Measurements from ENCODE around the gene GNAI2.
A peak's percentile ranks its signal among the peaks of the same experiment; 100 is the strongest.
"Not testable (repeated sequence)": the region's sequence is repeated elsewhere in the genome, so short reads cannot be mapped to it uniquely, and the experiment has no call there.

Gene GNAI2

GRCh38 chr3:50242381-50242770, 6.4 kb downstream of the GNAI2 start:
- H3K4me1 ChIP-seq (ENCODE audit: control insufficient read depth, insufficient read depth, low read length) = peaks cover 49% of the 10 kb centered on the region
- H3K36me3 ChIP-seq (ENCODE audit: control insufficient read depth, insufficient read depth, low read length) = peaks cover 16% of the 10 kb centered on the region
- no peak overlapping the region for H3K4me3 ChIP-seq (ENCODE audit: low read depth, low read length)
- H3K27me3 ChIP-seq (ENCODE audit: control insufficient read depth, insufficient read depth, low read length) = no peaks in the 10 kb centered on the region
- H3K9ac ChIP-seq (ENCODE audit: low read depth, low read length) = no peak overlapping the region
- no peaks in the 10 kb centered on the region for H3K9me3 ChIP-seq (ENCODE audit: control insufficient read depth, insufficient read depth, low read length)

GRCh38 chr3:50242851-50243542, 7.0 kb downstream of the GNAI2 start:
- Histone ChIP-seq H3K36me3 (ENCODE audit: control insufficient read depth, insufficient read depth, low read length) (peaks cover 16% of the 10 kb centered on the region), H3K4me3 (ENCODE audit: low read depth, low read length) (no peak overlapping the region), H3K27me3 (ENCODE audit: control insufficient read depth, insufficient read depth, low read length) (no peaks in the 10 kb centered on the region), H3K4me1 (ENCODE audit: control insufficient read depth, insufficient read depth, low read length) (peaks cover 49% of the 10 kb centered on the region), H3K9me3 (ENCODE audit: control insufficient read depth, insufficient read depth, low read length) (no peaks in the 10 kb centered on the region), H3K9ac (ENCODE audit: low read depth, low read length) (peak overlapping the region; percentile 60)

GRCh38 chr3:50243543-50243895, 7.5 kb downstream of the GNAI2 start:
- Histone ChIP-seq H3K4me1 (ENCODE audit: control insufficient read depth, insufficient read depth, low read length) (peaks cover 49% of the 10 kb centered on the region), H3K4me3 (ENCODE audit: low read depth, low read length) (no peak overlapping the region), H3K9ac (ENCODE audit: low read depth, low read length) (peak overlapping the region; percentile 60), H3K27me3 (ENCODE audit: control insufficient read depth, insufficient read depth, low read length) (no peaks in the 10 kb centered on the region), H3K36me3 (ENCODE audit: control insufficient read depth, insufficient read depth, low read length) (peaks cover 16% of the 10 kb centered on the region), H3K9me3 (ENCODE audit: control insufficient read depth, insufficient read depth, low read length) (no peaks in the 10 kb centered on the region)

GRCh38 chr3:50244813-50245212, 8.8 kb downstream of the GNAI2 start:
- Histone ChIP-seq H3K4me1 (ENCODE audit: control insufficient read depth, insufficient read depth, low read length) (peaks cover 45% of the 10 kb centered on the region), H3K36me3 (ENCODE audit: control insufficient read depth, insufficient read depth, low read length) (peaks cover 21% of the 10 kb centered on the region)
- not testable (repeated sequence) for H3K27me3 ChIP-seq (ENCODE audit: control insufficient read depth, insufficient read depth, low read length); H3K9me3 ChIP-seq (ENCODE audit: control insufficient read depth, insufficient read depth, low read length); H3K9ac ChIP-seq (ENCODE audit: low read depth, low read length); H3K4me3 ChIP-seq (ENCODE audit: low read depth, low read length)

- Histone ChIP-seq H3K4me3 (ENCODE audit: low read depth, low read length) (peak overlapping the region; percentile 35), H3K9me3 (ENCODE audit: control insufficient read depth, insufficient read depth, low read length) (no peaks in the 10 kb centered on the region), H3K27me3 (ENCODE audit: control insufficient read depth, insufficient read depth, low read length) (no peaks in the 10 kb centered on the region), H3K4me1 (ENCODE audit: control insufficient read depth, insufficient read depth, low read length) (peaks cover 41% of the 10 kb centered on the region), H3K36me3 (ENCODE audit: control insufficient read depth, insufficient read depth, low read length) (peaks cover 18% of the 10 kb centered on the region), H3K9ac (ENCODE audit: low read depth, low read length) (peak overlapping the region; percentile 47)
Observed at GRCh38 chr3:50245251-50245745, 9.3 kb downstream of the GNAI2 start.

- Histone ChIP-seq H3K9me3 (ENCODE audit: control insufficient read depth, insufficient read depth, low read length) (no peaks in the 10 kb centered on the region), H3K4me3 (ENCODE audit: low read depth, low read length) (peak overlapping the region; percentile 35), H3K9ac (ENCODE audit: low read depth, low read length) (peak overlapping the region; percentile 47), H3K27me3 (ENCODE audit: control insufficient read depth, insufficient read depth, low read length) (no peaks in the 10 kb centered on the region), H3K4me1 (ENCODE audit: control insufficient read depth, insufficient read depth, low read length) (peaks cover 37% of the 10 kb centered on the region), H3K36me3 (ENCODE audit: control insufficient read depth, insufficient read depth, low read length) (peaks cover 16% of the 10 kb centered on the region)
Observed at GRCh38 chr3:50245831-50246516, 10.0 kb downstream of the GNAI2 start.

GRCh38 chr3:50246517-50246954, 10.5 kb downstream of the GNAI2 start:
- H3K4me3 ChIP-seq (ENCODE audit: low read depth, low read length) = no peak overlapping the region

GRCh38 chr3:50248387-50248786, 12.4 kb downstream of the GNAI2 start:
- H3K9ac ChIP-seq (ENCODE audit: low read depth, low read length) = no peak overlapping the region
- H3K4me3 ChIP-seq (ENCODE audit: low read depth, low read length) = no peak overlapping the region
- peaks cover 16% of the 10 kb centered on the region for H3K4me1 ChIP-seq (ENCODE audit: control insufficient read depth, insufficient read depth, low read length)
- H3K27me3 ChIP-seq (ENCODE audit: control insufficient read depth, insufficient read depth, low read length) = no peaks in the 10 kb centered on the region
- H3K36me3 ChIP-seq (ENCODE audit: control insufficient read depth, insufficient read depth, low read length) = peaks cover 20% of the 10 kb centered on the region
- H3K9me3 ChIP-seq (ENCODE audit: control insufficient read depth, insufficient read depth, low read length) = no peaks in the 10 kb centered on the region

More at GRCh38 chr3:50246517-50246954, 10.5 kb downstream of the GNAI2 start:
- Histone ChIP-seq H3K27me3 (ENCODE audit: control insufficient read depth, insufficient read depth, low read length) (no peaks in the 10 kb centered on the region), H3K9ac (ENCODE audit: low read depth, low read length) (peak overlapping the region; percentile 30), H3K9me3 (ENCODE audit: control insufficient read depth, insufficient read depth, low read length) (no peaks in the 10 kb centered on the region), H3K4me1 (ENCODE audit: control insufficient read depth, insufficient read depth, low read length) (peaks cover 34% of the 10 kb centered on the region), H3K36me3 (ENCODE audit: control insufficient read depth, insufficient read depth, low read length) (peaks cover 16% of the 10 kb centered on the region)

GRCh38 chr3:50249457-50249856, 13.5 kb downstream of the GNAI2 start:
- Histone ChIP-seq H3K4me1 (ENCODE audit: control insufficient read depth, insufficient read depth, low read length) (peaks cover 13% of the 10 kb centered on the region), H3K9ac (ENCODE audit: low read depth, low read length) (no peak overlapping the region), H3K9me3 (ENCODE audit: control insufficient read depth, insufficient read depth, low read length) (no peaks in the 10 kb centered on the region), H3K36me3 (ENCODE audit: control insufficient read depth, insufficient read depth, low read length) (peaks cover 23% of the 10 kb centered on the region), H3K4me3 (ENCODE audit: low read depth, low read length) (no peak overlapping the region), H3K27me3 (ENCODE audit: control insufficient read depth, insufficient read depth, low read length) (no peaks in the 10 kb centered on the region)

- peaks cover 9% of the 10 kb centered on the region for H3K4me1 ChIP-seq (ENCODE audit: control insufficient read depth, insufficient read depth, low read length)
- peaks cover 32% of the 10 kb centered on the region for H3K36me3 ChIP-seq (ENCODE audit: control insufficient read depth, insufficient read depth, low read length)
- H3K27me3 ChIP-seq (ENCODE audit: control insufficient read depth, insufficient read depth, low read length) = no peaks in the 10 kb centered on the region
Observed at GRCh38 chr3:50250514-50250913, 14.5 kb downstream of the GNAI2 start.

GRCh38 chr3:50251220-50251619, 15.2 kb downstream of the GNAI2 start:
- no peaks in the 10 kb centered on the region for H3K27me3 ChIP-seq (ENCODE audit: control insufficient read depth, insufficient read depth, low read length)
- no peak overlapping the region for H3K4me3 ChIP-seq (ENCODE audit: low read depth, low read length)
- H3K4me1 ChIP-seq (ENCODE audit: control insufficient read depth, insufficient read depth, low read length) = peaks cover 6% of the 10 kb centered on the region
- no peaks in the 10 kb centered on the region for H3K9me3 ChIP-seq (ENCODE audit: control insufficient read depth, insufficient read depth, low read length)
- H3K36me3 ChIP-seq (ENCODE audit: control insufficient read depth, insufficient read depth, low read length) = peaks cover 35% of the 10 kb centered on the region
- H3K9ac ChIP-seq (ENCODE audit: low read depth, low read length) = no peak overlapping the region

More at GRCh38 chr3:50250514-50250913, 14.5 kb downstream of the GNAI2 start:
- Histone ChIP-seq H3K9me3 (ENCODE audit: control insufficient read depth, insufficient read depth, low read length) (no peaks in the 10 kb centered on the region), H3K9ac (ENCODE audit: low read depth, low read length) (no peak overlapping the region), H3K4me3 (ENCODE audit: low read depth, low read length) (no peak overlapping the region)

Measured in iPS-15b (cell line).